ENCODE measurements around the gene GALNT2. TPM values are rescaled to one million over a fixed set of nuclear protein-coding genes. Genes with fewer than 3 reads are reported as not detected.
A peak's percentile ranks its signal among the peaks of the same experiment; 100 is the strongest.

GALNT2 gene
- total RNA-seq, 1 donor from 2014 or later: 28.3 TPM

DNA sequence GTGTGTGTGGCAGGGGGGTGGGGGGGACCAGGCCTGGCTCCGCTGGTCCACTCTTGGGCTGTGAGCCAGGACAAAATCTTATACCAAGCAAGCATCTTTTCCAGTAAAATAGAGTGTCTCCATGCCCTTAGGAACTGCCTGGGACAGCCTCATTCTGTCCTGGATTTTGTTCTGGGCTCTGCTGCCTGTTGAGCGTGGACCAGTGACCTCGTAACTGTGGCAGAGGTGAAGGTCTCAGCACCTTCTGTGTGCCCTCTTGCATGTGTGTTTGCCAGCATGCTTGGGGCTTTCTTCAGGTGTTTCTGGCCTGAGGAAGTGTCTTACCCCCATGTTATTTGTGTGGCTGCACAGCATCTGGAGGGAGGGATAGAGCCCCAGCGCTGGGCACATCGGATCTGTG, 45.7 kb downstream of the GALNT2 start:
- TF ChIP-seq CTCF (IDR thresholded peaks at IDR 0.05; ENCODE audit: borderline replicate concordance): no peak
- Histone ChIP-seq H3K27ac (replicated peaks) (peak overlapping the region; percentile 72), H3K36me3 (no peaks in the 10 kb centered on the region), H3K4me3 (no peak overlapping the region), H3K9me3 (replicated peaks) (no peaks in the 10 kb centered on the region), H3K4me1 (peaks cover 44% of the 10 kb centered on the region), H3K27me3 (ENCODE audit: low read depth) (no peaks in the 10 kb centered on the region)
- no peak for DNase-seq
- intact Hi-C loops (cut with micrococcal nuclease): no loop called here

GRCh38 chr1:230113235-230113592, 46.2 kb downstream of the GALNT2 start:
- Histone ChIP-seq H3K27me3 (ENCODE audit: low read depth) (no peaks in the 10 kb centered on the region), H3K36me3 (no peaks in the 10 kb centered on the region), H3K9me3 (replicated peaks) (no peaks in the 10 kb centered on the region), H3K4me3 (no peak overlapping the region), H3K4me1 (peaks cover 44% of the 10 kb centered on the region), H3K27ac (replicated peaks) (peak overlapping the region; percentile 72)
- no peak for TF ChIP-seq CTCF (IDR thresholded peaks at IDR 0.05; ENCODE audit: borderline replicate concordance)
- intact Hi-C loops (cut with micrococcal nuclease): no loop called here
- no peak for DNase-seq

DNA sequence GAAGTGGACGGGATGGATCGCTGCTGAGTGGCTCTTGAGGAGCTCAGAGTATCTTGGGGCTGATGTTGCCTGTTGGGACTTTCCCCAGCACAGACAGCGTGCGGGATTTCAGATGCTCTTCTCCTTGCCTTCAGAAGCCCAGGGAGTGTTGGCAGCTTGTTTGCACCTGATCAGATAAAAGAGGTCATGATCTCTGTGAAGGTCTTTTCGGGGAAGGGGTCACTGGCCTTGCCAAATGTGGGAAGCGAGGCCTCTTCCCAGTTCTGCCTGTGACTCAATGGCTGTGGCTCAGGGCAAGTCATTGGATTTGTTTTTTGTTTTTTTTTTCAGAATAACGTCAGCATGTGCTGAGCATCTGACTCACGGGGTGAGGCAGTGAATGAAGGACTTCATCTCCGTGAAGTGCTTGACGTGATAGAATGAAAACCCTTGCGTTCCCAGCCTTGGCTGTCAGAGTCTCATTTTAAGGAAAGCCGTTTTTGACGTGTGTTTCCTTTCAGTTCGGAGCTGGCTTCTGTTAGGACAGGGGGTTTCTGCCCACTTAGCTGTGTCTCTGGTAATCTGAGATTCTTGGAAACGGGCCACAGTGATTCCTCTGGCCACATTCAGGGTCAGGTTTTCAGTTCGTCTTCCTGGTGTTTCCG, 46.7 kb downstream of the GALNT2 start:
- intact Hi-C loops (cut with micrococcal nuclease): no loop called here
- no peak for DNase-seq

GRCh38 chr1:230114237-230114651, 47.2 kb downstream of the GALNT2 start:
- peaks cover 45% of the 10 kb centered on the region for H3K4me1 ChIP-seq

More for the DNA sequence above, 46.7 kb downstream of the GALNT2 start:
- H3K36me3 ChIP-seq: no peaks in the 10 kb centered on the region
- H3K4me1 ChIP-seq: peaks cover 44% of the 10 kb centered on the region
- no peaks in the 10 kb centered on the region for H3K27me3 ChIP-seq (ENCODE audit: low read depth)
- TF ChIP-seq CTCF (IDR thresholded peaks at IDR 0.05; ENCODE audit: borderline replicate concordance): no peak
- H3K27ac ChIP-seq (replicated peaks): peak overlapping the region; percentile 72
- peak overlapping the region; percentile 26 for H3K4me3 ChIP-seq
- no peaks in the 10 kb centered on the region for H3K9me3 ChIP-seq (replicated peaks)

DNA sequence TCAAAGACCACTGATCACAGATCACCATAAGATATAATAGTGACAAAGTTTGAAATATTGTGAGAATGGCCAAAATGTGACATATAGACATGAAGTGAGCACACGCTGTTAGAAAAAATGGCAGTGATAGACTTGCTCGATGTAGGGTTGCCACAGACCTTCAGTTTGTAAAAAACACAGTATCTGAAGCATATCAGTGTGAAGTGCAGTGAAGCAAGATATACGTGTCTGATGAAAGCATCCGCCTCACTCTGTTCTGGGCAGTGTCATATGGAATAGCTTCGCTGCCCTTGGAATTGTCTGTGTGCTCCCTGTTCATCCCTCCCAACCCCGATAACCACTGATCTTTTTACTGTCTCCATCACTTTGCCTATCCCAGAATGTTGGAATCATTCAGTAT, 50.7 kb downstream of the GALNT2 start:
- Histone ChIP-seq H3K4me1 (peaks cover 47% of the 10 kb centered on the region), H3K36me3 (no peaks in the 10 kb centered on the region), H3K4me3 (no peak overlapping the region), H3K27me3 (ENCODE audit: low read depth) (no peaks in the 10 kb centered on the region), H3K9me3 (replicated peaks) (no peaks in the 10 kb centered on the region), H3K27ac (replicated peaks) (no peak overlapping the region)
- intact Hi-C loops (cut with micrococcal nuclease): no loop called here
- no peak for DNase-seq
- no peak for TF ChIP-seq CTCF (IDR thresholded peaks at IDR 0.05; ENCODE audit: borderline replicate concordance)

More at GRCh38 chr1:230114237-230114651, 47.2 kb downstream of the GALNT2 start:
- Histone ChIP-seq H3K27ac (replicated peaks) (peak overlapping the region; percentile 72), H3K9me3 (replicated peaks) (no peaks in the 10 kb centered on the region), H3K36me3 (no peaks in the 10 kb centered on the region), H3K4me3 (peak overlapping the region; percentile 26), H3K27me3 (ENCODE audit: low read depth) (no peaks in the 10 kb centered on the region)
- DNase-seq: no peak
- no peak for TF ChIP-seq CTCF (IDR thresholded peaks at IDR 0.05; ENCODE audit: borderline replicate concordance)
- intact Hi-C loops (cut with micrococcal nuclease): no loop called here

Measured in left ventricle myocardium inferior (tissue), 1 donor.